Endothelial cell of umbilical vein (primary cell): ENCODE data around the gene GABRR3. TPM values are rescaled to one million over a fixed set of nuclear protein-coding genes. Genes with fewer than 3 reads are reported as not detected.

Experiments
- BruUV-seq: library from RNA; stranded (reverse); fragments of 400-500 nt; replicated peaks from 2 replicates; lab custom pipeline; 2021; lab: Mats Ljungman, UMichigan
- CTCF ChIA-PET: fragments of 300-600, 350-600 bp; sonication (Branson Sonifier 250); formaldehyde crosslinking; loops from one replicate; lab custom pipeline; 2021; ENCODE audit warnings: antibody characterized with exemption, inconsistent platforms; lab: Charles Lee
- POLR2A ChIA-PET: fragments of 300-600, 350-600 bp; sonication (Branson Sonifier 250); formaldehyde crosslinking; loops from one replicate; lab custom pipeline; 2021; ENCODE audit warnings: antibody characterized with exemption, inconsistent platforms; lab: Charles Lee
- DNase-seq: peaks from one replicate; pipeline ENCODE4 v3.0.0-alpha.2; 2011; ENCODE audit warnings: low read depth, low spot score
- FAIRE-seq: peaks from 2 replicates; lab custom pipeline; 2011; peaks lifted over from hg19 to GRCh38; lab: Jason Lieb, UNC
- H2AFZ ChIP-seq: 2 replicates; pipeline ENCODE4 v1.6.0; 2012; ENCODE audit warnings: low read depth, low read length, control low read depth, inconsistent platforms
- H3K27ac ChIP-seq: 2 replicates; pipeline ENCODE4 v1.5.1; 2011; ENCODE audit warnings: low read depth, mild to moderate bottlenecking, control low read depth, low read length, moderate library complexity; ENCODE audit not compliant: insufficient read depth
- H3K27me3 ChIP-seq, 2 experiments: 2 replicates each; pipeline versions ENCODE4 v1.6.0 to v1.6.1; 2011; ENCODE audit warnings: low read length in 2 of 2, mixed read lengths in 1 of 2; ENCODE audit not compliant: control insufficient read depth in 2 of 2, insufficient read depth in 2 of 2
- H3K36me3 ChIP-seq, 2 experiments: 2 replicates in 1 of 2; 3 replicates in 1 of 2; pipeline ENCODE4 v1.5.1; 2011; ENCODE audit warnings: low read length in 2 of 2, mild to moderate bottlenecking in 1 of 2, moderate library complexity in 1 of 2; ENCODE audit not compliant: control insufficient read depth in 2 of 2, insufficient read depth in 2 of 2; ENCODE audit errors: extremely low read depth in 1 of 2
- H3K4me1 ChIP-seq: 3 replicates; pipeline ENCODE4 v1.5.1; 2011; ENCODE audit warnings: mild to moderate bottlenecking, low read length; ENCODE audit not compliant: control insufficient read depth, insufficient read depth; ENCODE audit errors: extremely low read depth
- H3K4me2 ChIP-seq: 2 replicates; pipeline ENCODE4 v1.6.1; 2011; ENCODE audit warnings: low read length, control low read depth, mixed read lengths; ENCODE audit not compliant: insufficient read depth
- H3K4me3 ChIP-seq, 3 experiments: fragments of 200-600 bp in 1 of 3; sonication (generic), shearing (Covaris generic) in 1 of 3; replicated peaks in 1 of 3; 2 replicates each; pipeline ENCODE4 v1.5.1; 2011 to 2016; ENCODE audit warnings: control low read depth in 3 of 3, low read length in 3 of 3, mild to moderate bottlenecking in 2 of 3, inconsistent platforms in 1 of 3, low read depth in 1 of 3, moderate library complexity in 1 of 3; ENCODE audit not compliant: insufficient read depth in 1 of 3
- H3K79me2 ChIP-seq: 2 replicates; pipeline ENCODE4 v1.6.0; 2012; ENCODE audit warnings: low read length, inconsistent platforms; ENCODE audit not compliant: control insufficient read depth, insufficient read depth
- H3K9ac ChIP-seq: replicated peaks from 2 replicates; pipeline ENCODE3; 2011; ENCODE audit warnings: low read length, control low read depth; ENCODE audit not compliant: insufficient read depth; ENCODE audit errors: extremely low read depth
- H3K9me1 ChIP-seq: replicated peaks from 3 replicates; pipeline ENCODE4 v1.6.0; 2011; ENCODE audit warnings: mild to moderate bottlenecking, low read length; ENCODE audit not compliant: control insufficient read depth, insufficient read depth; ENCODE audit errors: extremely low read depth
- H3K9me3 ChIP-seq: replicated peaks from 2 replicates; pipeline ENCODE4 v1.5.1; 2012; ENCODE audit warnings: low read length, inconsistent platforms; ENCODE audit not compliant: control insufficient read depth, insufficient read depth
- H4K20me1 ChIP-seq: replicated peaks from 2 replicates; pipeline ENCODE3; 2011; ENCODE audit warnings: mild to moderate bottlenecking, low read length; ENCODE audit not compliant: control insufficient read depth, insufficient read depth; ENCODE audit errors: extremely low read depth
- EZH2 ChIP-seq: IDR thresholded peaks from 2 replicates; pipeline ENCODE4 v1.6.1; 2012; ENCODE audit warnings: borderline replicate concordance, low read depth, mild to moderate bottlenecking, moderate library complexity, low read length, inconsistent platforms; ENCODE audit not compliant: severe bottlenecking
- FOS ChIP-seq: IDR thresholded peaks from 2 replicates; pipeline ENCODE4 v1.6.1; 2011; ENCODE audit warnings: mild to moderate bottlenecking, low read length, moderate library complexity, borderline replicate concordance; ENCODE audit not compliant: insufficient read depth
- GATA2 ChIP-seq: IDR thresholded peaks from 2 replicates; pipeline ENCODE4 v1.7.0; 2011; ENCODE audit warnings: low read depth, mild to moderate bottlenecking, moderate library complexity, mixed read lengths, low read length; ENCODE audit not compliant: insufficient read length, insufficient read depth
- JUN ChIP-seq: IDR thresholded peaks from 2 replicates; pipeline ENCODE4 v1.6.1; 2011; ENCODE audit warnings: borderline replicate concordance, low read depth; ENCODE audit not compliant: insufficient read length, insufficient read depth
- MYC ChIP-seq: IDR thresholded peaks from one replicate; pipeline ENCODE4 v1.6.1; 2011; ENCODE audit warnings: mild to moderate bottlenecking, low read depth, low read length
- POLR2A ChIP-seq: IDR thresholded peaks from 2 replicates; pipeline ENCODE4 v1.6.1; 2012; ENCODE audit warnings: low read depth, mild to moderate bottlenecking, control low read depth, low read length
- POLR2AphosphoS5 ChIP-seq: IDR thresholded peaks from 2 replicates; pipeline ENCODE4 v1.6.1; 2012; ENCODE audit warnings: low read depth, mild to moderate bottlenecking, control low read depth, low read length, moderate library complexity; ENCODE audit not compliant: insufficient read depth
- dilution Hi-C: fragments of 300-500 bp; cut with MboI; formaldehyde crosslinking; loops from one replicate; pipeline ENCODE4 v1.15.0; 2019; ENCODE audit warnings: low sequenced_read_pairs; ENCODE audit not compliant: extremely low pct_ligation_motif_present
- intact Hi-C: fragments of 100-400 bp; cut with micrococcal nuclease; formaldehyde crosslinking; loops from one replicate; pipeline ENCODE4 v1.10.0; 2022
- polyA plus RNA-seq, 4 experiments: library from polyadenylated mRNA; depleted of rRNA in 3 of 4; stranded (reverse) in 3 of 4; unstranded in 1 of 4; fragments of >200 nt; gene quantifications; 2 replicates each; pipeline versions ENCODE4 v1.2.1 to v1.2.3, GENCODE V29; 2011 to 2012; ENCODE audit warnings: missing spikeins in 1 of 4
- total RNA-seq: library from RNA; stranded (reverse); gene quantifications from 2 replicates; pipeline ENCODE4 v1.2.3, GENCODE V29; 2021
- TF ChIP-seq, protein P1 (sequence below): IDR thresholded peaks from 2 replicates; pipeline ENCODE4 v1.6.1; 2011; ENCODE audit not compliant: insufficient read depth, insufficient read length
- TF ChIP-seq, protein P2 (sequence below), 2 donors: IDR thresholded peaks; 1 replicate in 1 of 2; 2 replicates in 1 of 2; pipeline ENCODE4 v1.5.1; 2011; ENCODE audit warnings: low read length in 2 of 2, mild to moderate bottlenecking in 2 of 2, moderate library complexity in 2 of 2, control low read depth in 1 of 2, inconsistent platforms in 1 of 2, low read depth in 1 of 2; ENCODE audit not compliant: insufficient read depth in 1 of 2; ENCODE audit errors: extremely low read depth in 1 of 2

The GABRR3 gene
- total and polyA plus RNA-seq, 2 donors (not counting 3 experiments of a cell fraction or from before 2014, with no cell fraction given): not detected

DNA sequence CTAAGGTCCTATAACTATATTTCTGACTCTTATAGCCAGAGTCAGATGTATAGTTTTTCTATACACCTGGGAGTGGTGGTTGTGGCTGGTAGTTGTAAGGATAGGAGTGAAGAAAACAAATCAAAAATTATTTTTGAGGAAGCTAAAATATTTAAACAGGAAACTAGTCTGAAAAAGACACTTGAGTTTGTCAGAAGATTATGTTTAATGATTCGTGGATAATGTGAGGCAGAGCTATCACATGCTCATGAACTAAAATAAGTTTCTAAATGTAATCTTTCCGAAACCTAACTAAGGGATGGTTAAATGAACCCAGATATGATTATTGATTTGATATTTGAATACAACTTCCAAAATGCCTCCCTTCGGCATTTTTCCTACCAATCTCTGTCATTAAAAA, 30.4 kb downstream of the GABRR3 start:
- no peak overlapping the region for H3K9ac ChIP-seq
- no peaks in the 10 kb centered on the region for H3K9me1 ChIP-seq
- BruUV-seq: no TSS peak
- H3K79me2 ChIP-seq: no peaks in the 10 kb centered on the region
- TF ChIP-seq POLR2A (no peak), POLR2AphosphoS5 (no peak), EZH2 (no peak)
- TF ChIP-seq, protein P1, sequence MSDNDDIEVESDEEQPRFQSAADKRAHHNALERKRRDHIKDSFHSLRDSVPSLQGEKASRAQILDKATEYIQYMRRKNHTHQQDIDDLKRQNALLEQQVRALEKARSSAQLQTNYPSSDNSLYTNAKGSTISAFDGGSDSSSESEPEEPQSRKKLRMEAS: no peak
- dilution Hi-C loops: no loop called here
- H3K27ac ChIP-seq: no peak overlapping the region
- no peaks in the 10 kb centered on the region for H3K36me3 ChIP-seq
- H4K20me1 ChIP-seq: no peaks in the 10 kb centered on the region
- no peaks in the 10 kb centered on the region for H3K4me1 ChIP-seq
- H3K27me3 ChIP-seq: peaks cover 7 to 9% of the 10 kb centered on the region in 2 experiments
- no peaks in the 10 kb centered on the region for H3K9me3 ChIP-seq
- ChIA-PET CTCF (no interaction called here), POLR2A (no interaction called here)
- intact Hi-C loops: no loop called here
- no peak overlapping the region for H3K4me2 ChIP-seq
- no peak overlapping the region for H2AFZ ChIP-seq
- no peak overlapping the region for H3K4me3 ChIP-seq
- no peak for FAIRE-seq
- DNase-seq: no peak

DNA sequence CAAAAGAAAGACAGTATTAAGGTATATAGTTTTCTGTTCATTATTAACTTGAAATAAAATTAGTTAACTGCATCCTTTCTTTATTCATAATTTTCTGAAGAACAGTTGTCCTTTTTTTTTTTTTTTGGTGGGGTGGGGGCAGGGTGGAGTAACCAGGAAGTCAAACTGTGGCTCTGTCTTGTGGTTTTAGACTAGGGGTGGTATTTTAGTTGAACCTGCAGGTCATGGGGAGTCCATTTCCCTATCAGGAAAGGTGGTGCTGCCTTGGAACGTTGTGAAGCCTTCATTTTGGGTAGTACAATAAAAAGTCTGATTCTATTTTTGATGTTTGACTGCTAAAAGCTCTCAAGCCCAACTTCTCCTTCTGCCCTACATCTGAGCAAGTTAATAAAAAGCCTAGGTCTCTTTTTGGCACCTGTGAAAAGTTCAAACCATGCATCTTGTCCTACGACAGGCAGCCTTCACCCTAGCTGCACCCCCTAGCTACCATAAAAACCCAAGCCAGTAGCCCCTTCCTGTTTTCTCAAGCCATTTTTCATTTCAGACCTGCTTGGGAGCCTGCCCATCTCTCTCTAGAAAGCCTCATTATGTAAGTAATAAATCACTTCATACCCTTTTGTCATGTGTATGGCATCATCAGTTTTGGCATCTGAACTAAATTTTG, 31.7 kb downstream of the GABRR3 start:
- FAIRE-seq (no peak), DNase-seq (no peak)
- Histone ChIP-seq H3K27me3 (peaks cover 9% of the 10 kb centered on the region in 2 experiments), H3K79me2 (no peaks in the 10 kb centered on the region), H3K9ac (no peak overlapping the region), H2AFZ (no peak overlapping the region), H3K36me3 (no peaks in the 10 kb centered on the region), H3K4me3 (no peak overlapping the region), H4K20me1 (no peaks in the 10 kb centered on the region), H3K4me1 (no peaks in the 10 kb centered on the region), H3K9me3 (no peaks in the 10 kb centered on the region), H3K27ac (no peak overlapping the region), H3K9me1 (no peaks in the 10 kb centered on the region), H3K4me2 (no peak overlapping the region)
- BruUV-seq: no TSS peak
- intact Hi-C loops (no loop called here), dilution Hi-C loops (no loop called here)
- CTCF ChIA-PET: interaction anchor here (0.6 to 1.3 kb wide), 2 partner anchors 8 to 18 kb away, joined by 4 to 5 read pairs; no protein-coding TSS in a partner anchor
- TF ChIP-seq, protein P1: no peak
- TF ChIP-seq, protein P2, sequence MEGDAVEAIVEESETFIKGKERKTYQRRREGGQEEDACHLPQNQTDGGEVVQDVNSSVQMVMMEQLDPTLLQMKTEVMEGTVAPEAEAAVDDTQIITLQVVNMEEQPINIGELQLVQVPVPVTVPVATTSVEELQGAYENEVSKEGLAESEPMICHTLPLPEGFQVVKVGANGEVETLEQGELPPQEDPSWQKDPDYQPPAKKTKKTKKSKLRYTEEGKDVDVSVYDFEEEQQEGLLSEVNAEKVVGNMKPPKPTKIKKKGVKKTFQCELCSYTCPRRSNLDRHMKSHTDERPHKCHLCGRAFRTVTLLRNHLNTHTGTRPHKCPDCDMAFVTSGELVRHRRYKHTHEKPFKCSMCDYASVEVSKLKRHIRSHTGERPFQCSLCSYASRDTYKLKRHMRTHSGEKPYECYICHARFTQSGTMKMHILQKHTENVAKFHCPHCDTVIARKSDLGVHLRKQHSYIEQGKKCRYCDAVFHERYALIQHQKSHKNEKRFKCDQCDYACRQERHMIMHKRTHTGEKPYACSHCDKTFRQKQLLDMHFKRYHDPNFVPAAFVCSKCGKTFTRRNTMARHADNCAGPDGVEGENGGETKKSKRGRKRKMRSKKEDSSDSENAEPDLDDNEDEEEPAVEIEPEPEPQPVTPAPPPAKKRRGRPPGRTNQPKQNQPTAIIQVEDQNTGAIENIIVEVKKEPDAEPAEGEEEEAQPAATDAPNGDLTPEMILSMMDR (IDR thresholded peaks at IDR 0.05; ENCODE audit: extremely low read depth in 1 of 2, insufficient read depth in 1 of 2, low read depth in 1 of 2, low read length in 2 of 2): no peak
- TF ChIP-seq POLR2AphosphoS5 (no peak), MYC (no peak), POLR2A (no peak), GATA2 (no peak), JUN (no peak), EZH2 (no peak), FOS (no peak)
- POLR2A ChIA-PET: no interaction called here
